RCC 7860 (cell line): ENCODE measurements around the gene TSEN34.
"Not testable (repeated sequence)": the region's sequence is repeated elsewhere in the genome, so short reads cannot be mapped to it uniquely, and the experiment has no call there.

Source experiments
- DNase-seq: peaks from one replicate; pipeline ENCODE4 v3.0.0-alpha.2; 2015; ENCODE audit warnings: low spot score
- FAIRE-seq: peaks from 2 replicates; lab custom pipeline; 2012; peaks lifted over from hg19 to GRCh38; lab: Jason Lieb, UNC

The TSEN34 gene

GRCh38 chr19:54183431-54183830 is 7.7 kb upstream of the TSEN34 start:
- FAIRE-seq (no peak), DNase-seq (no peak)

GRCh38 chr19:54186351-54186750 is 4.8 kb upstream of the TSEN34 start:
- DNase-seq = no peak
- no peak for FAIRE-seq

DNA sequence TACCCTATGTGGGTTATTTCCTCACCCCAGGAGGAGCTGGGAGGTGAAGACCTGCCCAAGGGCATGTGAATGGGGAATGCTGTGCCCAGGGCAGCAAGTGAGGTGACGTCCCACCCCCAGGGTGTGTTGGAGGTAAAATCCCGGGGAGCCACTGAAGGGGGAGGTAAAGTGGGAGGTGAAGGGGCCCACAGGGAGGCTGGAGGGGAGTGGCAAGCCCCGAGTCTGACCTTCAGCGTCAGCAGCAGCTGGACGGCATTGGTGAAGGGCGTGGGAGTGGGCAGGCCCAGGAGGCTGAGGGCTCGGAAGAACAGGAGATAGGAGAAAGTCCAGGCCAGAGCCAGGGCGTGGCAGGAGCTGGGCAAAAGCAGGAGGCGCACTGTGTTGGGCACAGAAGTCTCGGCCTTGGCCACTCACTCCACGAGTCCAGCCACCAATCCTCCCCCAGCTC is 4.2 kb upstream of the TSEN34 start:
- DNase-seq = no peak
- FAIRE-seq = no peak

DNA sequence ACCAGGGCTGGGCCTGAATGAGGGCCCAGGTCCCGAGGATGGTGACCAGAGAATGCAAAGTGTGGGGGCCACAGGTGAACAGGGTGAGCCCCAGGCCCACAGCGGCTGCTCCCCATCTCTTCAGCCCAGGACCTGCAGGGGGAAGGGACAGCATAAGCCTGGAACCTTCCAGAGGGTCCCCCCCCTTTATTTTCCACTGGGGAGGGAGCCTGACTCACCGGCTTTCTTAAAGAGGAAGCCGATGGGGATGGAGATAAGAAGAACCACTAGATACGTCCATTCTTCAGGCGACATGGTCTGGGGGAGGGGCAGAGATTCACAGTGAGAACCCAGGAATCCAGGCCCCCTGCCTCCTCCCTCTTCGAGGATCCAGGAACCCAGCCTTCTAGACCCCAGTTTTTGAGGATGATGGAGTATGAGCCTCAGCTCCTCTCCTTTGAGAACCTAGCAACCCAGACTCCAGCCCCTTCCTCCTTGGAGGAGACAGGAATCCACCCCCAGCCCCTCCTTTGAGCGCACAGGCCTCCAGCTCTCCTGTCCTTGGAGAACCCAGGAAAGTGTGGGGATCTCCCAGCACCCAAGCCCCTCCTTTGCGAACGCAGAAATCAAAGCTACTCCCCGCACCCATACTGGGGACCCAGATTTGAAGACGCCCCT is 2.8 kb upstream of the TSEN34 start:
- FAIRE-seq (no peak), DNase-seq (peak; percentile 51)

DNA sequence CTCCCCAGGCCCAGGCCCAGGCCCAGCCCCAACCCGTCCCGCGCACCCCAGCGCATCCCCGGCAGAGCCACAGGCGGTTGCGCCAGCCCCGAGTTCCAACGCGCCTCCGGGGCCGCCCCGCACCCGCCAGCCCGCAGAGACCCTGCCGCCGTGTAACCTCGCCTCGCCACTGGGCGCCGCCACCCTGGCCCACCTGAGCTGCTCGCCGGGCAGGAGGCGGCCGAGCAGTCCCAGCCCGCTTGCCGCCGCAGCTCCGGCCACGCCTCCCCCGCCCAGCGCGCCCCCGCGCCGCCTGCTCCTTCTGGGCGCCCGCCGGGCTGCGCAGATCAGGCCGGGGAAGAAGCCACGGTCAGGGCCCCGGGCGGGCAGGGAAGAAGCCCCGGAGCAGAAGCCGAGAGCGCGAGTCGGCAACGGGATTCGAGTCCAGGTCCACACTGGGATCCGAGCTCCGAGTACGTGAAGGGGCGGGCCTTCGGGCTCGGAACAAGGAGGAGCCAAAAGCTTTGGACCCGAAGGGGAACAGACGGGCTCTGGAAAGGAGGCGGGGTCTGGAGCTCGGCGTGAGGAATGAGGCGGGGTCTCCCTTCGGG is 1.9 kb upstream of the TSEN34 start, which contains the start of gene MBOAT7:
Gene MBOAT7, minus strand, starts transcription at position 436 of the 590 bp plus-strand sequence. CDS start 1,072 bp downstream, outside the sequence.
- FAIRE-seq (no peak), DNase-seq (no peak)

DNA sequence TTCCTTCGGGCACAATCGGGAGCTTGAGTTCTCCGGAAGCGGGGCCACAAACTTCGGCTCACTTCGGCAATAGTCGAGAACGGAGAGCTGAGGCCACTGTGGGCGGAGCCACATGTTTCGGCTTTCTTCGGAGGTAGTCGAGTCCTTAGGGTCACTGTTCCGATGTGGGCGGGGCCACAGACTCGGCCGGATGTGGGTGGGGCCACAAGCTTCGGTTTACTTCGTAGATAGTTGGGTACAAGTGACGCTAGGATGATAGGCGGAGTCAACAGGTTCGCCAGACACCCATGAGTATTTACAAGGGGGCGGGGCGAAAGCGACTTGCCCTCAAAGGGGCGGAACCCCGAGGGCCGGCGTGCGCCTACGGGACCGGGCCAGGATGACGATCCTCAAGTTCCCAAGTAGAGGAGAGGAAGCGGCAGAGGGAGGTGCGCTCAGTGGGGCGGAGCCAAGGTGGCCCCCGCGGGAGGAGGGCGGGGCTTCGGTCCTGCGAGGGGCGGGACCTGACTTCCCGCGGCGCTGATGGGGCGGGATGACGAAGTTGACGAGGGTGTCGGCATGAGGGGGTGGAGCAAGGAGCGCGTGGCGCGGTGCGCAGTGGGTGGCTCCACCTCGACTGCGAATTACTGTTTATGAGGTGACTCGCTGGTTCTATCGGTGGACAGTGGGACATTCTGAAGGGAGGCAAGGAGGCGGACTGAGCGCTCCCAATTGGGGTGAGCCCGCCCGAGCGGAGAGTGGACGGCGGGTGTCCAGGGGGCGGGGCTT is 1.2 kb upstream of the TSEN34 start:
- FAIRE-seq = peak; percentile 98

DNA sequence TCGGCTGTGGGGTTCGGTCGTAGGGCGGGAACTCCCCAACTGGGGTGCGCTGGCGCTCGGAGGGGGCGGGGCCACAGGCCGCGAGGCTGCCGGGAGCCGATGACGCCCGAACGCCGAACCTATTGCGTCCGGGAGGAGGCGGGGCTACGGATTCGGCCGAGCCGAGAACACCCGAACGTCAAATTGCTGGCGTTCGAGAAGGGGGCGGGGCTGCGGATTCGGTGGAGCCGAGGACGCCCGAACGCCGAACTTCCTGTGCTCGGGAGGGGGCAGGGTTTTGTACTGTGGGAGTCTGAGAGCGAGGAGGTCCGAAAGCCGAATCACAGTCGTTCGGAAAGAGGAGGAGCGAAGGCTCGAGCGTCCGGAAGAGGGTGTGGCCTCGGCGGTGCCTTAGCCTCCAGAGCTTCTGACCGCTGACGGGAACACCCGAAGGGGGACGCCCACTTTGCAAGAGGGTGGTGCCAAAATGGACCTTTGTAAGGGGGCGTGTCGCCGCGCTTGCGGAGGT is 551 bp upstream of the TSEN34 start:
- peak; percentile 97 for DNase-seq
- peak; percentile 92 for FAIRE-seq

More for the DNA sequence above, 1.2 kb upstream of the TSEN34 start:
- DNase-seq = peak; percentile 100

DNA sequence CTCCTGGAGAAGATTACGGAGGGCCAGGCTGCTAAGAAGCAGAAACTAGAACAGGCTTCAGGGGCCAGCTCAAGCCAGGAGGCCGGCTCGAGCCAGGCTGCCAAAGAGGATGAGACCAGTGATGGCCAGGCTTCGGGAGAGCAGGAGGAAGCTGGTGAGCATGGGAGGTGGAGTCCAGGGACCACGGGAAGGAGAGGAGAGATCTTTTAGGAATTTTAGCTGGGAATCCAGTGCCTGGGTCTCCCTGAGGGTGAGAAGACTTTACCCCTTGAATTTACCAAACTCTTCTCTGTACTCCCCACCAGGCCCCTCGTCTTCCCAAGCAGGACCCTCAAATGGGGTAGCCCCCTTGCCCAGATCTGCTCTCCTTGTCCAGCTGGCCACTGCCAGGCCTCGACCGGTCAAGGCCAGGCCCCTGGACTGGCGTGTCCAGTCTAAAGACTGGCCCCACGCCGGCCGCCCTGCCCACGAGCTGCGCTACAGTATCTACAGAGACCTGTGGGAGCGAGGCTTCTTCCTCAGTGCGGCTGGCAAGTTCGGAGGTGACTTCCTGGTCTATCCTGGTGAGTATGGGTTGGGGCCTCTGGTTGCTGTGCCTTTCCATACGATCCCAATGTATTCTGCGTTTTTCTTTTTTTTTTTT is 824 bp downstream of the TSEN34 start:
- no peak for DNase-seq
- no peak for FAIRE-seq

GRCh38 chr19:54193011-54193410 is 1.9 kb downstream of the TSEN34 start:
- no peak for FAIRE-seq
- no peak for DNase-seq

DNA sequence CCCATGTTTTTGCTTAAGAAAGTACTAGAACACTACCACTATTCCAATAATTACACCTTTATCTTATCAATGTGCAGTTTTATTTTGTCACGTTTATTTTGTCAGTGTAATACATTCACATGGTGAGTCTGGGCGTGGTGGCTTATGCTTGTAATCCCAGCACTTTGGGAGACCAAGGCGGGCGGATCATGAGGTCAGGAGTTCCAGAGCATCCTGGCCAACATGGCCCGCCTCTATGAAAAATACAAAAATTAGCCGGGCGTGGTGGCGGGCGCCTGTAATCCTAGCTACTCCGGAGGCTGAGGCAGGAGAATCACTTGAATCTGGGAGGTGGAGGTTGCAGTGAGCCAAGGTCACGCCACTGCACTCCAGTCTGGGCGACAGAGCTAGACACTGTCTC is 3.4 kb downstream of the TSEN34 start:
- DNase-seq = not testable (repeated sequence)

DNA sequence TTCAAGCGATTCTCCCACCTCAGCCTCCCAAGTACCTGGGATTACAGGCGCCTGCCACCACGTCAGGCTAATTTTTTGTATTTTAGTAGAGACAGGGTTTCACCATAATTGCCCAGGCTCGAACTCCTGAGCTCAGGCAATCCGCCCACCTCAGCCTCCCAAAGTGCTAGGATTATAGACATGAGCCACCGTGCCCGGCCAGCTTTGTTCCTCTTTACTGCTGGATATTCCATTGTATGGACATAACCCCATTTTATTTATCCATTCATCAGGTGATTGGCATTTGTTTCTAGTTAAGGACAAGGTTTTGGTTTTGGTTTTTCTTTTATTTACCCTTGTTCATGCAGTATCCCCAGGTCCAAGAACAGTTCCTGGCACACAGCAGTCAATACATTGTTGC is 5.4 kb downstream of the TSEN34 start:
- DNase-seq (no peak), FAIRE-seq (no peak)

More for the DNA sequence above, 3.4 kb downstream of the TSEN34 start:
- FAIRE-seq = not testable (repeated sequence)

- no peak for DNase-seq
- FAIRE-seq = no peak
Observed at GRCh38 chr19:54197121-54197520, 6.0 kb downstream of the TSEN34 start.

- FAIRE-seq (no peak), DNase-seq (no peak)
Observed at GRCh38 chr19:54199401-54199800, 8.3 kb downstream of the TSEN34 start.

DNA sequence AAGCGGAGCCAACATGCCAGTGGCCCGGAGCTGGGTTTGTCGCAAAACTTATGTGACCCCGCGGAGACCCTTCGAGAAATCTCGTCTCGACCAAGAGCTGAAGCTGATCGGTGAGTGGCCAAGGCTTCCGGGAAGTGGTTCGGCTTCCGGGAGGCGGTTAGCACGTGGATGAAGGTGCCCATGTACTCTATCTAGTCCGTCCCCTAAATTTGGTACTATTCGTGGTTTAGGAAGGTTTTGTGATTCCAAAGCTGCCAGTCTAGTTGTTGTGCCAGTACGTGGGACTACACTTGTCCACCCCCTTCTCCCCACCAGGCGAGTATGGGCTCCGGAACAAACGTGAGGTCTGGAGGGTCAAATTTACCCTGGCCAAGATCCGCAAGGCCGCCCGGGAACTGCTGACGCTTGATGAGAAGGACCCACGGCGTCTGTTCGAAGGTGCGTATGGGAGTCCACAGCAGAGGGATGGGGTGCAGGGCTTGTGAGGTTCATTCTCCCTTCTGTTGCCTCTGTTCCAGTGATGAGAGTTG is 10.1 kb downstream of the TSEN34 start:
- DNase-seq (no peak), FAIRE-seq (no peak)

DNA sequence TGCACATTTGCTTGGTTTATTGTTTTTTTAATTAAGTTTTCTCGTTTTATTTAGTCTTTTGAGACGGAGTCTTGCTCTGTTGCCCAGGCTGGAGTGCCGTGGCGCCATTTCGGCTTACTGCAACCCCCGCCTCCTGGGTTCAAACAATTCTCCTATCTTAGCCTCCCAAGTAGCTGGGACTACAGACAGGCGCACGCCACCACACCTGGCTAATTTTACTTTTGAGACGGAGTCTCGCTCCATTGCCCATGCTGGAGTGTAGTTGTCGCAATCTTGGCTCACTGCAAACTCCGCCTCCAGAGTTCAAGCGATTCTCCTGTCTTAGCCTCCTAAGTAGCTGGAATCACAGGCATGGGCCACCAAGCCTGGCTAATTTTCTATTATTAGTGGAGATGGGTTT is 10.9 kb downstream of the TSEN34 start:
- FAIRE-seq (no peak), DNase-seq (peak; percentile 7)

DNA sequence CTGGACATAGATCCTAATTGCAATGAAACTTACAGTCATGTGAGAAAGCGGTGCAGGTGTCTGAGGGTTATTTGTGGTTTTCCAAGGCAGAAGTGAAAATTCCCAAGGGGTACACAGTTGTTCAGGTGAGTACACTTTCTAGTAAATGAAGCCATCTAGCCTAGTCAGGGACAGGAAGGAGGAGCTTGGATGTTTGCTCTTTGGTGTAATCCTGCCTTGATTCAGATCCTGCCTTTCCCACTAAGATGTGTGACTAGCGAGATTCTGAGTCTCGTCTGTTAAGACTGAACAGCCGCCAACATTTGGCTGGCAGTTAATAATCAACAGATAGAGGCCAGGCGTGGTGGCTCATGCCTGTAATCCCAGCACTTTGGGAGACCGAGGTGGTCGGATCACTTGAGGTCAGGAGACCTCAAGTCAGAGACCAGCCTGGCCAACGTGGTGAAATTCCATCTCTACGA is 12.1 kb downstream of the TSEN34 start:
- DNase-seq = peak; percentile 86
- FAIRE-seq = peak; percentile 93

- no peak for DNase-seq
Observed at GRCh38 chr19:54204767-54205468, 13.8 kb downstream of the TSEN34 start.

DNA sequence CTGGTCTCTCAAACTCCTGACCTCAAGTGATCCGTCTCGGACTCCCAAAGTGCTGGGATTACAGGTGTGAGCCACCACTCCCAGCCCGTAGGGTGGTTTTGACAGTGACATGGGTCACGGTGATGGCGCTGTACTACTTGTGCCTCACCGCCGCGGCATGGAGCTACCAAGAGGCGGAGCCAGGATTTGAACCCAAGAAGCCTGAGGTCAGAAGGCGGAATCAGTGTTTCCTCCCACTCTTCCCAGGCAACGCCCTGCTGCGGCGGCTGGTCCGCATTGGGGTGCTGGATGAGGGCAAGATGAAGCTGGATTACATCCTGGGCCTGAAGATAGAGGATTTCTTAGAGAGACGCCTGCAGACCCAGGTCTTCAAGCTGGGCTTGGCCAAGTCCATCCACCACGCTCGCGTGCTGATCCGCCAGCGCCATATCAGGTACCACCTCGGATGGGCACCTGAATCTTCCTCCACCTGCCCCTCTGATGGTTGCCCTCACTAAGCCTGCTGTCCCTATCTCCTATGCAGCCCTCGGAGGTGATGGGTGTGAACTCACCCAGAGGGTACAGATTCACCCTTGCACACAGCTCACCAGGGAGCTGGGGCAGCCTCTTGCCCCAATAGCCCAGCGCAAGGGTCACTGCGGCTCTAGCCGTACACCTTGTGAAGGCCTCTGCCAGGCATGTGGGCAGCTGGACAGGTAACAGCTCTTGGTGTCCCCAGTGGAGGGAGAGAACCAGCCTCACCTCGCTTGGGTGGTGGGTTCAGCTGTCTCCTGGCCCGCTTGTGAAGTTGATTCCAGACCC is 15.1 kb downstream of the TSEN34 start:
- FAIRE-seq (no peak), DNase-seq (no peak)

More at GRCh38 chr19:54204767-54205468, 13.8 kb downstream of the TSEN34 start:
- no peak for FAIRE-seq

DNA sequence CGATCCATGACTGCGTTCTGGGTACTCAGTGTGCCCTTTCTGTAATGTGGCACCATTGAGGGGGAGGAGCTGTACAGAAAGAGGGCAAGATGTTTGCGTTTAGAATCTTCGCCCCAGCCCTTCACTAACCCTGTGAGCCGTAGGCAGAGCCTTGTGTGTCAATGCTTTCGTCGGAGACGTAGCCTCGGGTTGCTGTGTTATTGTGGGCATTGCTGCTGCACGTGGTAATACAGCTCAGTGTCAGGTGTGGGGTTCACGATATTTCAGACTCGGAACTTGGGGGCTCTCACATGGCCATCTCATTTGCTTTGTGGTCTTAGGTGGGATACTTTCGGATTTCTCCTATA is 15.7 kb downstream of the TSEN34 start:
- FAIRE-seq (no peak), DNase-seq (no peak)
